Stimulated activated naive CD4-positive, alpha-beta T cell (primary cell): Measurements from ENCODE around the gene FOXC2.

Experiments
- DNase-seq, 6 experiments: peaks; one replicate each; lab custom pipeline; 2025; lab: John Stamatoyannopoulos, UW

Gene FOXC2

DNA sequence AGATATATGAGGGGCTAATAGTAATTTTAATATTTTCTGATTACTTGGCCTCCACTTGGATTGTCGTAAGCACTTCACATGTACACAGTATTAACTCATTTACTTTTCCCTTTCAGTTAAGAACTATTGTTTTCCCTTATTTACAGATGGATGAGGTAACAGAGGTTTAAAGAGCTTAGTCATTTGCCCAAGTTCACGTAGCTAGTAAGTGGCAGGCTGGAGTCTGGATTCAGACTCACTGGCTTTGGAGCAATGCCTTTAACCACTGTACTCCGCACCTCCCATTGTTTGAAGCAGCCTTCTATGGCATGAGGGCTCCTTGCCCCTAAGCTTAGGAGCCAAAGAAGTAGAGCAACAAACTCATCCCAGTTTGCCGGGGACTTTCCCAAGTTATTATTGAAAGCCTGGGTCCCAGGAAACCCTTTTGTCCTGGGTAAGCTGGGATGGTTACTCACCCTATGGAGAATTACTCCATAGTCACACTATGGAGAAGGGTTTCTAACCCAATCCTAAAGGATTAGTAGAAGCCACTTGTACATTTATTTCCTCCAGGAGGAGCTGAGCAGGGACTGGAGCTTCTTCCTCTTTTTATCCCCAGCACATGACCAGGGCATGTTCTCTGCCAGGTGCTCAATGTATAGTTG is 24.0 kb downstream of the FOXC2 start:
- DNase-seq, result no peak

DNA sequence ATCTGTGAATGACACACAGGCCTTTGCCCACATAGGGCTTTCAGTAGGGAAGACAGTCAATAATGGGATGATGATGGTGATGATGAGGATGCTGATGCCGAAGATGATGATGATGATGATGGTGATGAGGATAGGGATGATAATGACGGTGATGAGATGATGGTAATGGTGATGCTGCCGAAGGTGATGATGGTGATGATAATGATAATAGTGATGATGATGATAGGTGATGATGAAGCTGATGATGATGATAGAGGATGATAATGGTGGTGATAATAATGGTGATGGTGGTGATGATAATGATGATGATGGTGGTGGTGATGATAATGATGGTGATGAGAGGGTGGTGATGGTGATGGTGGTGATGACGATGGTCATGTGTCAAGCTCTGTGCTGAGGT is 24.6 kb downstream of the FOXC2 start:
- no peak for DNase-seq

DNA sequence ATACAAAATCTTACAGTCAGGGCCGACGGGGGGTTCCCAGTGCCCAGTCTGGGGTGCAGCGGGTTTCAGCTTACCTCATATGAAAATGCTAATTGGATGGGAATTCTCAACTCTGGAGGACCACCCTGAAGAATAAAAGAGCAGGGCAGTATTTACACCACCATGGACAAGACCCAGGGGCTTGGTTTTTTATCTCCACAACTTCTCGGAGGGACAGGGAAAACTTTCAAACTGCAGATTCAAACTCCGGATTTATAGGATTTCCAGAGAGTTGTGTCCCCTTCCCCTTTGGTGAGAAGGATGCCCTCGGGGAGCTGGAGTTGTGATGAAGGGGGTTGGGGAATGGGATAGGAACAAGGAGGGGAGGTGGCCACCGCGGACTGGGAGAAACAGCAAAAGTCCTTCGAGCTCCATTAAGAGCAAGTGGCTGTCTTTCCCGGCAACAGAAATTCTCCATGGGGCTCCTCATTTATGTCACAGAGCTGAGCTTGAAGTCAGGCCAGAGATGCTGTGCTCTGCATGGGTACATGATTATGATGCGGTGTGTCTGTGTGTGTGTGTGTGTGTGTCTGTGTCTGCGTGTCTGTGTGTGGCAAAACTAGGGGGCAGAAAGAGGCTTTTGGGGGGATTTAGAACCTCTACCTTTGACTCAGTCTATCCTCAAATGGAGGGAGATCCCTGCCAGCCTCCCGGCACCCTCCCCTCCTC is 27.4 kb downstream of the FOXC2 start:
- DNase-seq, result no peak

DNA sequence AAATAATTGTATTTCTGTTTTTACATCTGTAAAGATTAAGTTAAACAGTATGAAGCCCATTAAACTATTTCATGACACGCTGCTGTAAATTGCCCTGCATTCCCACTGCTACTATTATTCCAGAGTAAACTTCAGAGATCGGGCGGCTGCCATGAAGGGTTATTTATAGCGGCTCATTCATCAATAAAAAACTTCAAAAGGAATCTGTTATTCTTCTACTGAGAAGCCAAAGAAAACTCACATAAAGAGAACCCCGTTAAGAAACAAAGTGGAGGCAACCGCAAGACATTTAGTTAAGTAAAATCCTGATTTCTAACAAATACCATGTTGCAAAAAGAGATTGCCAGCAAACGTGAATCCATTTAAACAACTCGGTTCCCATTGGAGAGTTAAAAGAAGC is 28.1 kb downstream of the FOXC2 start:
- no peak for DNase-seq

GRCh38 chr16:86595983-86596605 is 29.5 kb downstream of the FOXC2 start:
- DNase-seq, result no peak

DNA sequence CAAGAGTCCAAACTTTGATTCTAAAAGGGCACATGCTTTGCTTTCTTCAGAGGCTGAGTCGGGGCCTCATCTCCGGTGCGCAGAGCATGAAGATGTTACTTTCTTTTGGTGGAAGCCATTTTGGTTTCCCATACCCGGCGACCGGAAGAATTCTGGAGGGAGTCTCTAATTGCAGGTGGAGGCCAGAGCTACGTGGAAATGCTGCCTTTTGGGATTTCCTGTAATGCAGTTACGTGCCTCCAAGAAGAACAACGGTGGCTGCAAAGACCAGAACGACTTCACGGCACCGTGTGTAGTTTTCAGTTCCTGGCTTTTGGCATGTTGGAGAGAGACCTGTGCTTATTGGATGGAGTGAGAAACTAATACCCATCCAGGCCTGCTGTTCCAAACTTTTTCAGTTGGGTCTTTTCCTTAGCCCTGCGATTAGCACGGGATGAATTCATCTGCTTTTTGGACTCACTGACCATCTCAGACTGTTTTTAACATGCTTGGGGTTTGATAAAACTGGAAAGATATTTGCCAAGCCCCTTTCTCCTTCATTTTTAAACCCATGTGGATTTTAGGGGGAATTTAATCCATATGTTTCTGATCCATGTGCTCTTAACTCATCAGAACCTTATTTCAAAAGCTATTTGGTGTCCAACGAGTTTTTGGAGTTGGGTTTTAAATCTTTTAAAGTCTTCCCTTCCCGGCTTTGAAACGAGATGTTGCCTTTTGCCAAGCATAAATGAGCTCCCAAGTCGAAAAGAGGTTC is 30.7 kb downstream of the FOXC2 start:
- DNase-seq, result no peak

- DNase-seq, result no peak
Measured at GRCh38 chr16:86597880-86598606, 31.4 kb downstream of the FOXC2 start.

- DNase-seq, result no peak
Measured at GRCh38 chr16:86598607-86599565, 32.3 kb downstream of the FOXC2 start.

GRCh38 chr16:86601356-86601755 is 34.7 kb downstream of the FOXC2 start:
- no peak for DNase-seq

DNA sequence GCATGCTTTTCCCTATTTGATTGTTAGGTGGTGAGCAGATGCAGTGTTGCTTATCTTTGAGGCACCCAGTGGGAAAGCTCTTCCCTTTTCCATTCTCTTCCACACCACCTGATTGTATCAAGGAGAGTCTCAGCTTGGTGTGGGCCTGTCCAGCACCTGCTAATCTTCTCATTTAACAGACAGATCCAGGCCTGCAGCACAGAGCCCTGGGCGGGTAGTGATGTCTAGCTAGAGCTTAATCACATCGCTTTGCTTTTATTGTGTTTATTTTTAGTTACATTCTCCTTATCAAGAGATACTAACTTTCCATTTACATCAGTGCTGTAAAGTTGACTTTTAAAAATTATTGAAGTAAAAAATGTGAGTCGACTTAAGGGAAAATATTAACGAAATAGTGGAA is 35.9 kb downstream of the FOXC2 start:
- DNase-seq, result no peak

GRCh38 chr16:86604436-86605193 is 38.0 kb downstream of the FOXC2 start:
- DNase-seq, result peak; percentile 4 to 45 (median 33)

DNA sequence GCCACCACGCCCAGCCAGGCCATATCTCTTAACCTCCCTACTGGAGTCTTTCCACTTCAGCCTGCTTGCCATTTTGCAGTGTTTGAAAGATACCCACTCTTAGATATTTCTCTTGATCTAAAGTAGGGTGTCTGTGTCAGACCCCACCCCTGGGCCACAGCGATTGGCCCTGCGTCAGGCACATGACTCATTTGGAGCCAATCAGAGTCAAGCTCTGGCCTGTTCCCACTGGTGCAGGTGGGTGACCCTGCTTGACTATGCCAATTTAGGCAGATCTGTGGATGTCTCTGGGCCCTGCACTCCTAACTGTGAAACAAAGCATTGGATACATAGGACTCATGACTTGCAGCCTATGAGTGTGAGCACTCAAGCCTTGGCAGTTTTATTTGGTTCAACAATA is 39.3 kb downstream of the FOXC2 start:
- no peak for DNase-seq

GRCh38 chr16:86608301-86608747 is 41.7 kb downstream of the FOXC2 start:
- DNase-seq, result no peak

DNA sequence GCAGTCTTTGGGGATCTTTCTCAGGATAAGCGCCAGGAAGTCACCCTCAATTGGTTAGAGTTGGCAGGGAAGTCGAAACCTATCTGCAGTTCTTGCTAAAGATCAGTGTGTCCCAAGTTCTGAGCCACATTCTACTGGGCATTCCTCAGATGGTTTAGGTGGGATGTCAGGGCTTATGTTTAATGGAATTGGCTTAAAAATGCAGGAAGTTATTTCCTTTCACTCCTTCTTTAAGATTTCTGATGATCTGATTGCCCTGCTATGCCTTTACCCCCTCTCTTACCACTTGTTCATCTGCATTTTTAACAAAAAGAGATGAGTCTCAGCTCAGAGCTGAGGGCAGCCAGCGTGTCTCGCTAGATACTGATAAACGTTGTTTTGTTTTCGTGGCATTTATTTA is 42.5 kb downstream of the FOXC2 start:
- DNase-seq, result no peak

GRCh38 chr16:86609661-86610060 is 43.0 kb downstream of the FOXC2 start:
- DNase-seq, result no peak

- no peak for DNase-seq
Measured at GRCh38 chr16:86610779-86611524, 44.3 kb downstream of the FOXC2 start.

DNA sequence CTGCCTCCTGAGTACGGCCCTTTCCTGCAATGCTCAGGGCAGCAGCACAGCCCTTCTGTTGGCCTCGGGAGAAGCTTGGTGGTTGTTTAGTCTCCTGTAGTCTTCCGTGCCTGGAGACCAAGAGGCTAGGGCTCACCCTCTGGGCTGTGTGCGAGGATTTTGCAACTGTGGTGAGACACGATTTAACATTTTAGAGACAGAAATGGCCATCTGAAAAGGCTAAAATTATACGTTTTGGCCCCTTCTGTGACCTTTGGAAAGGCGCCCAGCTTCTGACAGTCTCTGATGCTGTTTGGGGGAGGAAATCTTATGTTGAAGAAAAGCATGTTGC is 44.9 kb downstream of the FOXC2 start:
- DNase-seq, result no peak

GRCh38 chr16:86611941-86612340 is 45.3 kb downstream of the FOXC2 start:
- DNase-seq, result no peak

DNA sequence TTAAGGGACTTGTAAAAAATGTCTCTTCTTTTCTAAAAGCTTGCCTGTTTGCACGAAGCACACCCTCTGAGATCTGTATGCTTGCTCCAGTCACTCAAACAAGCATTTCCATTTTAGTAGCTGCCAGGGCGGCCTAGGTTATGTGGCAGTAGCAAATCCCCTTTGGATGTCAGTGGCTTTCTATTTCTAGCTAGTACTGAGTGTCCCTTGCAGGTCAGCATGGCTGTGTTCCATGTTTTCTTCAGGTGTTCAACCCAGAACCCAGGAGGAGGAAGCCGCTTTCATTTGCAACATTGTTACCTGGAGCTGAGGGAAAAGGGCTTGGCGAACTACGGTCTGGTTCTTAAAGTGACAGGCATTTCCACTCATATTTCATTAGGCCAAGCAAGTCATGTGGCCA is 48.1 kb downstream of the FOXC2 start:
- DNase-seq, result no peak
